ENCODE results near the gene RFX8. TPM values are rescaled to one million over a fixed set of nuclear protein-coding genes. Genes with fewer than 3 reads are reported as not detected.

The RFX8 gene
- total and polyA plus RNA-seq, 2 donors = 0.30 to 0.69 TPM

DNA sequence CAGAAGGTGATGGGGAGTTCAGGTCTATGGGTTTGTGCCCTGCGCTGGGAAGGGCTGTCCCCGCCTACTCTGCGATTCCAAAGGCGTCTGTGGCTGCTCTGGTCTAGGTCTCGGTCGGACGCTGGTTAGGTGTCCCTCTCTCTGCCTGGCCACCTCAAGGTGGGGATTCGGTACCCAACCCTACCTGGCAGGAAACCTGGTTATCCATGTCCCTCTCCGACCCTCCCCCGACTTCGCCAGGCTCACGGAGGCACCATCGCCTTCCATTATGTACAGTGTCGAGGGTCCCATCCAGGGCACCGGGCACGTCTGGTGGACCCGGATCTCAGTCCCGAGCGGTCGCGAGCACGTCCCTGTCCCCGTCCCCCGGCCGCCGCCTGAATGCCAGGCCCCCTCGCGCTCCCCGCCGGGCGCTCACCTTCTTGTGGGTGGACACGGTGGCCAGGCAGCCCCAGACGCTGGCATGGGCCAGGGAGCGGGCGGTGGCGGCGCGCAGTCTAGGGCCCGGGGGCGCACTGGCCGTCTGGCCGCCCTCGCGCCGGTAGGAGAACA is 88.2 kb downstream of the RFX8 start:
- peak overlapping the region; percentile 52 for H3K4me3 ChIP-seq (ENCODE audit: low read depth, low read length)
- H3K27ac ChIP-seq (ENCODE audit: low read depth) = no peak overlapping the region
- 3% methylated on average over 45 of the region's 45 CpGs for WGBS
- no peaks in the 10 kb centered on the region for H3K4me1 ChIP-seq (ENCODE audit: insufficient read depth)
- DNase-seq (ENCODE audit: extremely low spot score) = no peak
- H3K36me3 ChIP-seq (ENCODE audit: insufficient read depth) = no peaks in the 10 kb centered on the region

DNA sequence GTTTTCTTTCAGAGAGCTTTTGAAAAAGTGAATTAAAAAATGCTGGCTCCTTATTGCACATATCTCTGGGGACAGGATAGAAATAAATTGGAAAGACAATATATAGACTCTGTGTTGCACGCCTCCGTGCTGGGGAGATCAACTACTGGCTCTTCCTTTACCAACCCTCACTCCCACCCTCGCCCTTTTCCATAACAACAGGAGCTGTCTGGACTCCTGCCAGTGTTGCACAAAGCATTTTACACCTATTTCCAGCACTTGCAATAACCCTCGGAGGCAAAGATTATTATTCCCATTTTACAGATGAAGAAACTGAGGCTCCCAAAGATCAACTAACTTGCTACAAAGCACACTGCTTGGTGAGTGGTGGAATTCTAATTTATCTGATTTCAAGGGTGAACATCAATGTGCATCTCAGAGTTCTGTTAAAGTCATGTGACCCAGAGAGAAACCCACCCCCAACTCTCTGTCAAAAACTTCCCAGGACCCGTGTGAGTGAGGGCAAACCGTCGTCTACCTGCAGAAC is 91.8 kb downstream of the RFX8 start:
- H3K4me3 ChIP-seq (ENCODE audit: low read depth, low read length) = no peak overlapping the region
- 71% methylated on average over 7 of the region's 7 CpGs for WGBS
- H3K36me3 ChIP-seq (ENCODE audit: insufficient read depth) = no peaks in the 10 kb centered on the region
- no peak overlapping the region for H3K27ac ChIP-seq (ENCODE audit: low read depth)
- no peak for DNase-seq (ENCODE audit: extremely low spot score)
- no peaks in the 10 kb centered on the region for H3K4me1 ChIP-seq (ENCODE audit: insufficient read depth)

DNA sequence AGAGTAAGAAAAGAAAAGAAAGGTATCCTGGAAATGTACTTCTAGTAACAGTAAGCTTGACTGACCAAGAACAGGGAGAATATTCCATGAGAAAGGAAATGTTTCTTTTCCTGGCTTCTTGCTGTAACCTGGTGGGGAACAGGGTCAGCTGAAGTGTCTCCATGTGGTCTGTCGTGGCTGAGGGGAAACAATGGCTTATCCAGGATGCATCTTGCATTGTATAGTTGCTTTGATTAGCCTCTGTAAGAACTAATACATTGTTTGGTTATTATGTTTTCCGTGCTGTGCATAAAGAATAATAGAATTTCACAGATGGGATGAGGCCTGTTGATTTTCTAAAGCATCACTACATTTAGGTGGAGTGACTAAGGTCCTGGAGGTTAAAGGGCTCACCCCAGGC is 92.5 kb downstream of the RFX8 start:
- 85% methylated on average over 2 of the region's 2 CpGs for WGBS
- no peak for DNase-seq (ENCODE audit: extremely low spot score)
- Histone ChIP-seq H3K4me1 (ENCODE audit: insufficient read depth) (no peaks in the 10 kb centered on the region), H3K36me3 (ENCODE audit: insufficient read depth) (no peaks in the 10 kb centered on the region), H3K27ac (ENCODE audit: low read depth) (no peak overlapping the region), H3K4me3 (ENCODE audit: low read depth, low read length) (no peak overlapping the region)

DNA sequence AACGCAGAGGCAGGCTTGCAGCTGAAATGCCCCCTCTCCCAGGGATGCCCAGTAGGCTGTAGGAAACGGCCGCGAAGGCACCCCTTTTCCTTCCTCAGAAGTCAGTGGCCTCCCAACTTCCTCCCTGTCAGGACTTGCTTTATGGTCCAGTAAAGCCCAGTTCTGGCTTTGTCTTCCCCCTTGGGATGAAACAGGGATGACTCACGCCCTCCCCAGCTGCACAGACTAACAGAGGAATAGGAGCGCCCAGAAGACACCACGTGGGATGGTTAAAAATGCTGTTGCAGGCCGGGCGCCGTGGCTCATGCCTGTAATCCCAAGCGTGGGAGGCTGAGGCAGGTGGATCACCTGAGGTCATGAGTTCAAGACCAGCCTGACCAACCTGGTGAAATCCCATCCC is 94.5 kb downstream of the RFX8 start:
- WGBS = 65% methylated on average over 11 of the region's 11 CpGs
- Histone ChIP-seq H3K4me3 (ENCODE audit: low read depth, low read length) (no peak overlapping the region), H3K36me3 (ENCODE audit: insufficient read depth) (no peaks in the 10 kb centered on the region), H3K4me1 (ENCODE audit: insufficient read depth) (no peaks in the 10 kb centered on the region), H3K27ac (ENCODE audit: low read depth) (no peak overlapping the region)
- DNase-seq (ENCODE audit: extremely low spot score) = no peak

DNA sequence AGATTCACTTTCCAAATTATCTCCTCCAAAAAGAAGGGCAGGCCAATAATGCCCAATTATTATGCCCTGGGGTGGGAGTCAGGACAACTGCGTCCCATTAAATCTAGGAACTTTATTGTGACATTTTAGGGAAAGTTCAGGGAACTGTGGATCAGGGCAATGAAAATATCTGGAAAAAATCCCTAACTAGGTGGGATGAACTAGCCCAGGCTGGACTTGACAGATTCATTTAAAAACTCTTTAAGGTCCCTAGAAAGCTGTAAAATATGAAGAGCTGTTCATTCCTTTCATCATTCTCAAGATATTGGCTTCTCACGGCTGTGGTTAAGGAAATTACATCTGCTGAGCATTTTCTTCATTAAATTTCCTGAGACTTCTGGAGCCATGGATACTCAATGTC is 95.8 kb downstream of the RFX8 start:
- no peak overlapping the region for H3K4me3 ChIP-seq (ENCODE audit: low read depth, low read length)
- no peak overlapping the region for H3K27ac ChIP-seq (ENCODE audit: low read depth)
- H3K36me3 ChIP-seq (ENCODE audit: insufficient read depth) = no peaks in the 10 kb centered on the region
- 82% methylated on average over 2 of the region's 2 CpGs for WGBS
- DNase-seq (ENCODE audit: extremely low spot score) = no peak
- H3K4me1 ChIP-seq (ENCODE audit: insufficient read depth) = no peaks in the 10 kb centered on the region

DNA sequence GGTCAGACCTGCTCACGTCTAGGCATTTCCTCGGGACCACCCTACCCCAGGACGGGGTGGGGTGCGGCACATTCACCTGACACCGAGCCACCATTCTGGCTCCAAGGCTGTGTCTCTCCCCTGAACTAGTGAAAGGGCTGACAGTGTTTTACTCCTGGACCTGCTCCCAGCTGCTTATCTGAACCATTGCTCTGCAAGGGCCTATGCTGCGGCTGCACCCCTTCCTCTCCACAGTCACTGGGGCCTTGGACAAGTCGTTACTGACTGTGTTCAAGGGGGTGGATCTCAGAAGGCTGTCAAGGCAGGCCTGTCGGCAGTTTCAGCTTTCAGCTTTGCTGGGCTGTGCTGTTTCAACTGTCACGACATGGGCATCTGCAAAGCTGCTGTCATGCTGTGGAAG is 99.3 kb downstream of the RFX8 start:
- WGBS = 50% methylated on average over 9 of the region's 9 CpGs
- no peak for DNase-seq (ENCODE audit: extremely low spot score)
- H3K27ac ChIP-seq (ENCODE audit: low read depth) = no peak overlapping the region
- H3K36me3 ChIP-seq (ENCODE audit: insufficient read depth) = no peaks in the 10 kb centered on the region
- H3K4me3 ChIP-seq (ENCODE audit: low read depth, low read length) = no peak overlapping the region
- H3K4me1 ChIP-seq (ENCODE audit: insufficient read depth) = no peaks in the 10 kb centered on the region

DNA sequence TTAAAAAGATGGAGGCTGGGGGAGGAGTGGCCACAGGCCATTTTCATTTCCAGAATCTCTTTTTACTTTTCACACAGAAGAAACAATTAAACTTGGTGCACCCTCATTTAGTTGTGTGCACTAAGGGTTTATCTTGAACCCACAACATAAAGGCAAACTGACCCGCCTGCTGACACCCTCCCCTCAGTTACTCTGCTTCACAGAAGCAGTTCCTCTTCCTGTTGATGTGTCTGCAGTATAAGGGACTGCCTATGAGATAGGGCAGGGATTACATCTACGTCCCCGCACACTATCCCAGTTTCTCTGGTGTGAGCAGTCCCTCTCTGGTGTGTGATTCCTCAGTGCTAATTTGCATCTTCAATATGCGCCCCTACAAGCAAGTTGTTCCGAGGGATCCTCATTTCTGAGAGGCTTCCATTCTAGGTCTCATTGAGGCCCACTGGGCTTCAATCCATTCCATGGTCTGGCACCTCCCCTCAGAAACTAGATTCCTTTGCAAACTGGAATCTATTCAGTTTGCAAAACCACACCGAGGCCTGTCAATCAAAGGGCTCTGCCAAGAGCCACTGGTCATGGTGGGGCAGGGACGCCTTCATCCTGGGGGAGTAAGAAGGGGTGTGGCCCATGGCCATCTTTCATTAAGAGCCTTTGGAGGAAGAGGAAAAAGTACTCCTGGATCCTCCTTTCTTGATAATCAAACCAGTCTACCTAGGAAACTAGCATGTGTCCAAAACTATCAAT is 99.9 kb downstream of the RFX8 start:
- Histone ChIP-seq H3K4me1 (ENCODE audit: insufficient read depth) (no peaks in the 10 kb centered on the region), H3K36me3 (ENCODE audit: insufficient read depth) (no peaks in the 10 kb centered on the region), H3K27ac (ENCODE audit: low read depth) (no peak overlapping the region), H3K4me3 (ENCODE audit: low read depth, low read length) (no peak overlapping the region)
- 92% methylated on average over 7 of the region's 7 CpGs for WGBS
- no peak for DNase-seq (ENCODE audit: extremely low spot score)

DNA sequence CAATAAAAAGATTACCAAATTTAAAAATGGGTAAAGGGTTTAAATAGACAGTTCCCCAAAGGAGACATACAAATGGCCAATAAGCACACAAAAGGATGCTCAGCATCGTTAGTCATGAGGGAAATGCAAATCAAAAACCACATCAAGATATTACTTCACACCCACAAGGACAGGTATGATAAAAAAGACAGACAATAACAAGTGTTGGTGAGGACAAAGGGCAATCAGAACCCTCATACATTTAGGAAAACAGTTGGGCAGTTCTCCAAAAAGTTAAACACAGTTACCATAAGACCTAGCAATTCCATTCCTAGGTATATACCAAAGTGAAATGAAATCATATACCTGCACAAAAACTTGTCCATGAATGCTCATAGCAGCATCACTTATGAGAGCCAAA is 102.1 kb downstream of the RFX8 start:
- Histone ChIP-seq H3K27ac (ENCODE audit: low read depth) (no peak overlapping the region), H3K4me1 (ENCODE audit: insufficient read depth) (no peaks in the 10 kb centered on the region), H3K4me3 (ENCODE audit: low read depth, low read length) (no peak overlapping the region), H3K36me3 (ENCODE audit: insufficient read depth) (no peaks in the 10 kb centered on the region)
- DNase-seq (ENCODE audit: extremely low spot score) = no peak
- 81% methylated on average over 1 of the region's 1 CpG for WGBS

DNA sequence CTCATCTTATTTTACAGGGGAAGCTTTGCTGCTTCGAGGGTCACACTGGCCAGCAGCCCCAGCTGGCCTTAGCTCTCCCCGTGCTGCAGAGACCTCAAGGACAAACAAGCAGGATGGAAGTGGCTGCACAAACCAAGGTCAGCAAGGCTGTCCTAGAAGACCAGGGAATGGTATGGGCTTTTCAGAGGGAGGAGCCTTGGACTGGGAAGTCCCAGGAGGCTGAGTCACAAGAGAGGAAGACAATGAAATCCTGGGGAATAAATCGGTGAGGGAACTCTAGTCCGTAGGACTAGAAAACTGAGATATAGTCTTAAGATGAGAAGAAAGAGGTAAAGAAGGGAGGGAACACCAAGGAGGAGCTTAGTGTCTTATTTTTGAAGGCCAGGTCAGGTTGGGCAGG is 103.3 kb downstream of the RFX8 start:
- H3K36me3 ChIP-seq (ENCODE audit: insufficient read depth) = no peaks in the 10 kb centered on the region
- no peak for DNase-seq (ENCODE audit: extremely low spot score)
- no peaks in the 10 kb centered on the region for H3K4me1 ChIP-seq (ENCODE audit: insufficient read depth)
- no peak overlapping the region for H3K27ac ChIP-seq (ENCODE audit: low read depth)
- H3K4me3 ChIP-seq (ENCODE audit: low read depth, low read length) = no peak overlapping the region
- 67% methylated on average over 4 of the region's 4 CpGs for WGBS

DNA sequence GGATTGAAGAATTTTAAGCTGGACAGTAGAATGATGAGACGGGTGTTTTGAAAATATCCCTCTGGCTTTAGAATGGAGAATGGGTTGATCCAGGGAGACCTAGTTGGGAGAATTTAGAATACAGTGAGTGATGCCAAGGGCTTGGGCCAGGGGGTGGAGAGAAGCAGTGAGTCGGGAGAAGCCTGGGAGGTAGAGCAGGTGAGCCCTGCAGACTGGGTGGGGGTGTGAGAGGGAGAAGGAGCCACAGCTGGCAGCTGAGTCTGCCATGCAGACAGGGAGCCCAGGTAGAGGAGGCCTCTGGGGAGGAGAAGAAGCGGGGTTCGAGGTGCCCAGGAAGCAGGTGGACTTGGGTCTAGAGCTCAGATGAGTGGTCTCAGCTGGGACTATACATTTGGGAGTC is 105.8 kb downstream of the RFX8 start:
- H3K36me3 ChIP-seq (ENCODE audit: insufficient read depth) = no peaks in the 10 kb centered on the region
- no peaks in the 10 kb centered on the region for H3K4me1 ChIP-seq (ENCODE audit: insufficient read depth)
- 93% methylated on average over 4 of the region's 4 CpGs for WGBS
- H3K4me3 ChIP-seq (ENCODE audit: low read depth, low read length) = no peak overlapping the region
- DNase-seq (ENCODE audit: extremely low spot score) = no peak
- H3K27ac ChIP-seq (ENCODE audit: low read depth) = no peak overlapping the region

DNA sequence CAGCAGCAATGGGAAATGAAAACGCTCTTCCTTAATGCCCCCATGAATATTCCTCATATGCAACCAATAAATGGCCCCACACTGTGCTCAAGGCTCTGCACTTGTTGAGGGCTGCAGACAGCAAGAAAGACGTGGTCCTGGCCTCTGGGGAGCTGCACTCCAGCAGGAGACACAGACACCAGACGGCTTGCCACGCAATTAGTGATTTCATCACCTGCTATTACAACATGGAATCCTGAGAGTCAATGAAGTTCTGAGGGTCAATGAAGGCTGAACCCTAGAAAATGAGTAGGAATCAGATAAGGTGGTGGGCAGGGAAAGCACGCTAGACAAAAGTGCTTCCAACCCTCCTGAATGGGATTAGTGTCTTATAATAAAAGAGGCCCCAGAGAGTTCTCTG is 106.5 kb downstream of the RFX8 start:
- 83% methylated on average over 5 of the region's 5 CpGs for WGBS
- no peak overlapping the region for H3K27ac ChIP-seq (ENCODE audit: low read depth)
- DNase-seq (ENCODE audit: extremely low spot score) = no peak
- no peaks in the 10 kb centered on the region for H3K4me1 ChIP-seq (ENCODE audit: insufficient read depth)
- H3K4me3 ChIP-seq (ENCODE audit: low read depth, low read length) = no peak overlapping the region
- H3K36me3 ChIP-seq (ENCODE audit: insufficient read depth) = no peaks in the 10 kb centered on the region

DNA sequence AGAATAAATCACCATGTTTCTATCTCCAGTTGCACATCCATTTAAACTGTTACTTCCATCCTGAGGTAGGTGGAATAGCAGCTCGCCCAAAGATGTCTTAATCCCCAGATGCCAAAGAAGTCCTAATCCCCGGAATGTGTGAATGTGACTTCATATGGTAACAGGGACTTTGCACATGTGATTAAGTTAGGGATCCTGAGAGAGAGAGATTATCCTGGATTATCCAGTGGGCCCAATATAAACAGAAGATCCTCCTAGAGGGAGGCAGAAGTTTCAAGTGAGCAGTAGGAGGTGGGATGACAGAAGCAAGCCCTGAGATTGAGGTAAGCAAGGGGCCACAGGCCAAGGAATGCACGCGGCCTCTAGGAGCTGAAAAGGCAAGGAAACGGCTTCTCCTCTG is 107.4 kb downstream of the RFX8 start:
- H3K36me3 ChIP-seq (ENCODE audit: insufficient read depth) = no peaks in the 10 kb centered on the region
- no peaks in the 10 kb centered on the region for H3K4me1 ChIP-seq (ENCODE audit: insufficient read depth)
- no peak overlapping the region for H3K27ac ChIP-seq (ENCODE audit: low read depth)
- no peak for DNase-seq (ENCODE audit: extremely low spot score)
- no peak overlapping the region for H3K4me3 ChIP-seq (ENCODE audit: low read depth, low read length)
- 79% methylated on average over 5 of the region's 5 CpGs for WGBS

DNA sequence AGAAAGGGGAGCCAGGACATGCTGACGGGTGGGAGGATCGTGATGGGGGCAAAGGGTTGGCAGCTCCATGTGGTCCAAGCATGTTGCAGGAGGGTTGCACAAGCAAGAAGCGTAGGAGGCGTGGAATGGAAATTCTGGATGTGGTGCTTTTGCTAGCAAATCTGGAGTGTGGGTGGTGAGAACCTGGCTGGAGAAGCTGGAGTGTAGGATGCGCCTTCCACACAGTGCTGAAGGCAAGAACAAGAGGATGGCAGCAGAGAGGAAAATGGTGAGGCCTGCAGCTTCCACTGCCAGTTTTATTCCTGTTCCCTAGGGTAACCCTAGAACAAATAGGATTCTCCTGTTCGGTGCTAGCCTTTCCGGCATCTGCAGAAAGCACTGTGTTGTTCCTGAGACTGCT is 110.0 kb downstream of the RFX8 start:
- no peak overlapping the region for H3K4me3 ChIP-seq (ENCODE audit: low read depth, low read length)
- 87% methylated on average over 7 of the region's 7 CpGs for WGBS
- no peak for DNase-seq (ENCODE audit: extremely low spot score)
- no peaks in the 10 kb centered on the region for H3K4me1 ChIP-seq (ENCODE audit: insufficient read depth)
- no peaks in the 10 kb centered on the region for H3K36me3 ChIP-seq (ENCODE audit: insufficient read depth)
- no peak overlapping the region for H3K27ac ChIP-seq (ENCODE audit: low read depth)

DNA sequence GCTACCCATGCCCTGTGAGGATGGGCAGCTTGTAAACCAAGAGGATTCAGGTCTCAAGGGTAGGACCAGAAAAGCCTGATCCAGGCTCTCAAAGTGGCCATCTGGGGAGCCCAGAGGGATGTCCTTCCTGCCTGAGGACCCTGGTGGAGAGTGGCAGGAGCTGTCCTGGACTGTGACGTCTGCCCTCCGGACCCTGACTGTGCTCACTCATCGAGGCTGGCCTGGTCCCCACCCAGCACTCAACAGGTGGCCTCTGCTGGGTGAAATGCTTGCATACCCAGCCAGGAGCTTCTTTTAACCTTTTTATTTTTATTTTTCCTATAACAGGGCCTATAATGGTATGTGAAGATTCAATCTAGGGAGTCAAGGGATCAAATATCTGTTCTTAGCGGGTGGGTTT is 112.1 kb downstream of the RFX8 start:
- H3K36me3 ChIP-seq (ENCODE audit: insufficient read depth) = no peaks in the 10 kb centered on the region
- no peak overlapping the region for H3K4me3 ChIP-seq (ENCODE audit: low read depth, low read length)
- 76% methylated on average over 4 of the region's 4 CpGs for WGBS
- no peaks in the 10 kb centered on the region for H3K4me1 ChIP-seq (ENCODE audit: insufficient read depth)
- no peak overlapping the region for H3K27ac ChIP-seq (ENCODE audit: low read depth)
- no peak for DNase-seq (ENCODE audit: extremely low spot score)
